GM19043 (cell line): ENCODE results near the gene SNX3.

Experiments
- ATAC-seq: cut with Tn5 transposase; IDR thresholded peaks from one replicate; pipeline ENCODE4 v1.9.1; 2021; ENCODE audit warnings: low read depth; ENCODE audit not compliant: unreplicated experiment

SNX3 gene

DNA sequence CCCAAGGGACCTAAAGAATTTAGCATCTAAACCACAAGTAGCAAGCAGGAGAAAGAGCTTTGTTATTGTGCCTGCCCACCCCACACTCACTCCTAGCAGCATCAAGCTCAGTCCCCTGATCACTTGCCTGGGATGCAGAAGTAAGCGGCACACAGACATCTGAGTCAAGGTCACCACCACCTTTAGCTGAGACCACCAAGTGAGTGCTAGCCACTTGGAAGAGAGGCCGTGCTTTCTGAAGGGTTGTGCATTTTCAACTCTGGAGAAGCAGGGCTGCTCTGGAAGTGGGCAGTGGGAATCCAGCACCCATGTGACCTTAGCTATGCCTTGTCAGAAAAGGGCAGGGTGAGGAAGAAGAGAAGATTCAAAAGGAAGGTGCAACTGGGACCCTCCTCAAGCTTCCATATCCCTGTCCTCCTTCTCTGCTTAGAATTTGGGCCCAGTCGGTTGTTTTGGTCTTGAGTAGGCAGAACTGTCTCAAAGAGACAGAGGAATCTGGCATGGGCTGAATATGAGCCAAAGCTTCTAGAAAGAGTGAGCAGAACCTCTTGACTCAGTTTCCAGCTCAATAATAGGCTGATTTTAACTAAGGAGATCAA, 88.8 kb downstream of the SNX3 start:
- no peak for ATAC-seq

GRCh38 chr6:108171291-108171917, 89.4 kb downstream of the SNX3 start:
- no peak for ATAC-seq

- ATAC-seq = no peak
These were observed 90.2 kb downstream of the SNX3 start for GRCh38 chr6:108170332-108171290.

GRCh38 chr6:108169464-108170331, 91.1 kb downstream of the SNX3 start:
- no peak for ATAC-seq

- ATAC-seq = no peak
These were observed 92.1 kb downstream of the SNX3 start for GRCh38 chr6:108168501-108169463.

- ATAC-seq = no peak
These were observed 92.8 kb downstream of the SNX3 start for GRCh38 chr6:108168090-108168463.

DNA sequence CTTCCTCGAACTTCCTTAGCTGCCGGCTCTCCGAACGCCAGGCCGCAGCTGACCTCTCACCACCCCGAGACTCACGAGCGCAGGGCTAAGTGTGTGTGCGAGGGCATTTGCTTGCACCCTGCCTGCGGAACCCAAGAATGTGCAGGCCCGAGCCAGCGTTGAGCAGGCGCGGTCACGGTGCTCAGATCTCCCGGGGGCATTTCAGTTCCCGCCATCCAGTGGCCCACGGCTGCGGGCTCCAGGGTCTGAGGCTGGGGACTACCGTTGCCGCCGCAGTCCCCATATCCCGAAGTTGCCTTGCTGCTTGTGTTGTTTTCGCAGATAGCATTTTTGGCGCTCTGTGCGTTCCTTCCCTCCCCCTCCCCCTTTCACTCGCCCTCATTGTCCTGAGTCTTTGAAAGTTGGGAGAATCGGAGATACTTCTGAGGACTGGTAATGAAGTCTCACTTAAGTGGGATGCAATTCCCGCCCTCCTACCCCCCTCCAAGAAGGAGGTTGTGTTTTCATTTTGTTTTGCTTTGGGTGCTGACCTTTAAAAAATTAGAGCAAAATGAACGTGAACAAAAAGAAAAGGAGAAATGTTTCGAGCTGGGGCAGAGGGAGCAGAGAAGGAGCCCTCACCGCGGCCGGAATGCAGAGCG, 93.3 kb downstream of the SNX3 start:
- no peak for ATAC-seq

DNA sequence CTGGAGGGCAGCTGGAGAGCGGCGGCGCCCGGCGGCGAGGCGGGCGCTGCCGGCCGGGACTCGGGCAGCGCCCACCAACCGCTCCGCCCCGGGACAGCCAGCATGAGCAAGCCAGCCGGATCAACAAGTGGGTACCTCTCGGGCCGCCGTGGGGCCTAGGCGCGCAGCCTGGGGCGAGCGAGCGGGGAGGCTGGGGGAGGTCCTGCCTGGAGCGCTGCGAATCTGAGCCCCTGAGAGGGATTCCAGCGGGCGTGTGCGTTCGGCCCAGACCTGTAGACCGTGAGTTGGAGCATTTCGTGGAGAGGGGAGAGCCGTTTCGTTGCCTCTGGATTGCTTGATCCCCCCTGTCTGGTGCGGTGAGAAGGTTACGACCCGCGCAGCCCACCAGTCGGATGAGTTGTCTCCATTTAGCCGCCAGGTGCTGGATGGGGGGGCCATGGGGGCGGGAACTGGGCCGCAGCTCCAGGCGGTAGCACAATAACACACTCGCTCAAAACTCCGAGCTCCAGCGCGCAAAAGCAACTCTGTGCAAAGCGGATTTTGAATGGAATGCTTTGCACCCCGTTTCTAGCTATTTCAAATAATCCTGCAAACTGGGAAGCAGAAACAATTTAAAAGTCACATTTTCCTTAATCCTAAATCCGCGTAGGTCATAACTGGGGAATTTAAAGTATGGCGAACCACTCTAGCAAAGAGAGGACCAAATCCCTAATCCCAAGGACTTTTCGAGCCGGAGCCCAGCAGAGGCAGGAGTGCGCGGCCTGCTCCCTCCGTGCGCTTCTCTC, 94.0 kb downstream of the SNX3 start:
- no peak for ATAC-seq

- no peak for ATAC-seq
These were observed 94.9 kb downstream of the SNX3 start, which contains the start of gene NR2E1 for GRCh38 chr6:108165714-108166663. Gene NR2E1, plus strand, starts transcription at chr6:108166022. Its CDS starts 744 bp downstream, at chr6:108166766.

- no peak for ATAC-seq
These were observed 95.8 kb downstream of the SNX3 start for GRCh38 chr6:108164815-108165706.

GRCh38 chr6:108164543-108164814, 96.4 kb downstream of the SNX3 start:
- no peak for ATAC-seq

DNA sequence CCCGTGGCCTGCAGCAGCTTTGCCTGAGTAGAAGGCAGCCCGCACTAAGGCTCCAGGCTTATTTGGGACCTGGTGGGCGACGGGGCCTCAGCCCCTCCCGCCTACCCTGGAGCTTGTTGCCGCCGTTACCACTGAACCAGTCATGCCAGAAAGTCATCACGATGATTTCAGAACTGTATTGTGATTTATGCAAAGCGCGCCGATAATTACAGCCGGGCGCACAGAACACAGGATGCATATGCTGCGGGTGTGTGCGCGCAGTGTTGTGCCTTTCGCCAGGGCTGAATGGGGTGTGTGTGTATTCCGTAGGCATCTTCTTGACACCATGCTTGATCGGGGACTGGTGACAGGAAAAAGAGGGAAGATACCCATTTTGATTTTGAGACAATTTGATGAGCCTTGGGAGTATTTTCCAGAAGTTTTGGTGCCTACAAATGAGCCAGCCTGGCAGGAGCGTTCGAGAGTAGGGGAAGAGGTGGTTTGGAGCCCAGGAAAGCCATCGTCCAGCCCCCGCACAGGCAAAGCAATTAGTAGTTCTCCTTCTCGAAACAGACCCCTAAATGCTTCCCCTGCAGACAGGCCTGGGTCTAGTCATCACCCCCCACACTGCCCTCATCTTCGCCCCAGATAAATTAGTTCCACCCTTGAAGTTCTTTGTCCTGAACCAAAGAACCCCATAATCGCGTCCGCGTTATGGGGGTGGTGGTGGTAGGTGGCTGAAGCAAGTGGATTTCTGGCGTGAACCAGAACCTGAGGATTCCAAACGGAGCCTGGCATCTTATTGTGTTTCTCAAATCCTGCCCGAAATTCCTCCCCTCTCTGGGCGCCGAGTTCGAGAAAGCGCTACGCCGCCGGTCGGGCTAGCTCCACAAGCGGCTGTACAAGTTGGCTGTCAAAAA, 96.9 kb downstream of the SNX3 start:
- no peak for ATAC-seq

- ATAC-seq = no peak
These were observed 97.6 kb downstream of the SNX3 start for GRCh38 chr6:108163267-108163643.

- no peak for ATAC-seq
These were observed 99.0 kb downstream of the SNX3 start for GRCh38 chr6:108161724-108162282.
